ENCODE data around the gene EGLN2. TPM values are rescaled to one million over a fixed set of nuclear protein-coding genes. Genes with fewer than 3 reads are reported as not detected.
"Not testable (repeated sequence)": the region's sequence is repeated elsewhere in the genome, so short reads cannot be mapped to it uniquely, and the experiment has no call there.

EGLN2 gene
- total and polyA plus RNA-seq, 8 donors: 22.3 to 82.1 (median 27.8) TPM

DNA sequence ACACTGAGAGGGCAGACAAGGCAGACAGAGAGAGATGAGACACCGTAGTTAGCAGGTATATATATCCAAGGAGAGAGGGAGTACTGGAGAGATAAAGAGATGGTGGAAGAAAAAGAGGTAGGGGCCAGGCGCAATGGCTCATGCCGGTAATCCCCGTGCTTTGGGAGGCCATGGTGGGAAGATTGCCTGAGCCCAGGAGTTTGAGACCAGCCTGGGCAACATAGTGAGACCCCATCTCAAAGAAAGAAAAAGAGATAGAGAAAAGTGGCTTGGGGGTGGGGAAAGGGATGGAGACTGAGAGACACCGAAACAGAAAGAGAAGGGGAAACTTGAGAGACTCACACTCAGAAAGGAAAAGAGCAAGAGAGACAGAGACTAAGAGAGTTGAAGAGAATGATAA is 18.4 kb upstream of the EGLN2 start:
- no peak for FAIRE-seq
- Histone ChIP-seq H3K4me3 (no peak overlapping the region), H3K9me3 (no peaks in the 10 kb centered on the region), H3K27me3 (no peaks in the 10 kb centered on the region), H3K4me1 (peaks cover 0 to 8% (median 0%) of the 10 kb centered on the region in 3 donors), H3K36me3 (no peaks in the 10 kb centered on the region), H3K27ac (no peak overlapping the region)
- no peak for ATAC-seq
- TF ChIP-seq CTCF (IDR thresholded peaks at IDR 0.05): no peak
- 96 to 98% methylated on average over 5 of the region's 5 CpGs for WGBS, 2 donors
- DNase-seq: no peak
- intact Hi-C loops (cut with DNase I): no loop called here

DNA sequence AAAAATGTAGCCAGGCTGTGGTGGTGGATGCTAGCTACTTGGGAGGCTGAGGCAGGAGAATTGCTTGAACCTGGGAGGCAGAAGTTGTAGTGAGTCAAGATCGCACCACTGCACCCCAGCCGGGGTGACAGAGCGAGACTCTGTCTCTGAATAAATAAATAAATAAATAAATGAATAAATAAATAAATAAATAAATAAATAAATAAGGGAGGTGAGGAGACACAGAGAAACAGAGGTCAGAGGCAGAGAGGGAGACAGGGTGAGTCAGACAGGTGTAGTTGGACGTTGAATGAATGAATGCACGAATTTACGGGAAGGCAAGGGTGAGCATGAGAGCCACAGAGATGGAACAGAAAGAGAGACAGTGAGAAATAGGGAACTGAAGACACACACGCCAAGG is 17.9 kb upstream of the EGLN2 start:
- H3K9me3 ChIP-seq: no peaks in the 10 kb centered on the region
- no peak overlapping the region for H3K4me3 ChIP-seq
- H3K27me3 ChIP-seq: no peaks in the 10 kb centered on the region
- no peak for TF ChIP-seq CTCF (IDR thresholded peaks at IDR 0.05)
- DNase-seq (no peak), ATAC-seq (no peak), FAIRE-seq (no peak)
- no peaks in the 10 kb centered on the region for H3K36me3 ChIP-seq
- H3K27ac ChIP-seq: no peak overlapping the region
- intact Hi-C loops (cut with DNase I): no loop called here
- H3K4me1 ChIP-seq: peaks cover 0 to 8% (median 0%) of the 10 kb centered on the region in 3 donors
- WGBS, 2 donors: 96 to 97% methylated on average over 7 of the region's 7 CpGs

- no peak for ATAC-seq
- DNase-seq: no peak
- H3K4me1 ChIP-seq: peaks cover 0 to 5% (median 0%) of the 10 kb centered on the region in 3 donors
- H3K9me3 ChIP-seq: no peaks in the 10 kb centered on the region
- H3K36me3 ChIP-seq: no peaks in the 10 kb centered on the region
- no peak overlapping the region for H3K4me3 ChIP-seq
- 92 to 93% methylated on average over 14 of the region's 14 CpGs for WGBS, 2 donors
- H3K27ac ChIP-seq: no peak overlapping the region
- no peak for TF ChIP-seq CTCF (IDR thresholded peaks at IDR 0.05)
- no peaks in the 10 kb centered on the region for H3K27me3 ChIP-seq
- no peak for FAIRE-seq
- intact Hi-C loops (cut with DNase I): no loop called here
These were observed 15.3 kb upstream of the EGLN2 start for GRCh38 chr19:40783711-40784110.

DNA sequence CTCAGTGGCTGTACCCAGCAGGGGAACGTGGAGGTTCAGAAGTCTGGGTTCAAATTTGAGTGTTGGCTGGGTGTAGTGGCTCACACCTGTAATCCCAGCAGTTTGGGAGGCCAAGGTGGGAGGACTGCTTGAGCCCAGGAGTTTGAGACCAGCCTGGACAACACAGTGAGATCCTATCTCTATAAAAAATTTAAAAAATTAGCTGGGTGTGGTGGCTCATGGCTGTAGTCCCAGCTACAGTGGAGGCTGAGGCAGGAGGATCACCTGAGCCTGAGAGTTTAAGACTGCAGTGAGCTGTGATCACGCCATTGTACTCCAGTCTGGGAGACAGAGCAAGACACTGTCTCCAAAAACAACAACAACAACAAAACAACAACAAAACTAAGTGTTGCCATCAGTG is 14.8 kb upstream of the EGLN2 start:
- intact Hi-C loops (cut with DNase I); H3K27me3 ChIP-seq; H3K9me3 ChIP-seq; H3K36me3 ChIP-seq; ATAC-seq; H3K4me3 ChIP-seq; DNase-seq; H3K4me1 ChIP-seq; H3K27ac ChIP-seq; FAIRE-seq: not testable (repeated sequence)
- 96 to 98% methylated on average over 2 of the region's 2 CpGs for WGBS, 2 donors

DNA sequence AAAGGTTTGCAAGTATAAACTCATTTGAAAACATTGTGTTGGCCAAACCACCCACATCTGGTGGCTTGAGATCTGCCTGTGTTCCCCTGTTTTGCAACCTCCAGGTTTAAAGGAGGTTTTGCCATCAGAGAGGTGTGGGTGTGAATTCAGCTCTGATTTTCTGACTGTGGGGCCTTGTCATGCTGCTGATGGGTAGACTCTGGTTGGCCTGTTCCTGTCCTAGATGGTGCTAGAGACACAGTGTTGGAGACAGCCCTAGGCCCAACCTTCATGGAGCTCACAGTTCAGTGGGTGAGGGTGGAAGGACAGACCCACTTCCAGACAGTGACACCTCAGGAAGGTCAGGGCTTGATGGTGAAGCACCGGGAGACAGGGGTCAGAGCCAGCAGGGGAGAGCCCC is 13.5 kb upstream of the EGLN2 start:
- ATAC-seq: no peak

More for the DNA sequence above, 13.5 kb upstream of the EGLN2 start:
- no peaks in the 10 kb centered on the region for H3K27me3 ChIP-seq
- H3K9me3 ChIP-seq: no peaks in the 10 kb centered on the region
- no peak for FAIRE-seq
- no peaks in the 10 kb centered on the region for H3K4me1 ChIP-seq
- intact Hi-C loops (cut with DNase I): no loop called here
- 71 to 90% methylated on average over 1 of the region's 1 CpG for WGBS, 2 donors
- DNase-seq: no peak
- no peaks in the 10 kb centered on the region for H3K36me3 ChIP-seq
- no peak overlapping the region for H3K4me3 ChIP-seq
- no peak overlapping the region for H3K27ac ChIP-seq
- no peak for TF ChIP-seq CTCF (IDR thresholded peaks at IDR 0.05)
